Forelimb muscle (tissue), 1 donor: ENCODE results near the gene CERS4. TPM values are rescaled to one million over a fixed set of nuclear protein-coding genes. Genes with fewer than 3 reads are reported as not detected.
A peak's percentile ranks its signal among the peaks of the same experiment; 100 is the strongest.
"Not testable (repeated sequence)": the region's sequence is repeated elsewhere in the genome, so short reads cannot be mapped to it uniquely, and the experiment has no call there.

Source experiments
- DNase-seq: peaks from one replicate; pipeline ENCODE4 v3.0.0-alpha.2; 2013; ENCODE audit warnings: low read depth
- polyA plus RNA-seq: library from polyadenylated mRNA; unstranded; fragments of 120-200 nt; gene quantifications from one replicate; pipeline ENCODE4 v1.2.1, GENCODE V29; 2013; ENCODE audit not compliant: insufficient read length

CERS4 gene
- polyA plus RNA-seq, 1 donor: 12.5 TPM

DNA sequence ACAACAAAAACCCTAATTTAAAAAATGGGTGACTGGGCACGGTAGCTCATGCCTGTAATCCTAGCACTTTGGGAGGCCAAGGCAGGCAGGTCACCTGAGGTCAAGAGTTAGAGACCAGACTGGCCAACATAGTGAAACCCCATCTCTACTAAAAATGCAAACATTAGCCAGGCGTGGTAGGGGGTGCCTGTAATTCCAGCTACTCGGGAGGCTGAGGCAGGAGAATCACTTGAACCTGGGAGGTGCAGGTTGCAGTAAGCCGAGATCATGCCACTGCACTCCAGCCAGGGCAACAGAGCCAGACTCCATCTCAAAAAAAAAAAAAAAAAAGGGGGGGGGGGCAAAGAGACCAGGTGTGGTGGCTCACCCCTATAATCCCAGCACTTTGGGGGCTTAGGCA, 55.1 kb downstream of the CERS4 start:
- not testable (repeated sequence) for DNase-seq

- no peak for DNase-seq
These were observed 56.7 kb downstream of the CERS4 start for GRCh38 chr19:8265872-8266271.

- no peak for DNase-seq
These were observed 60.6 kb downstream of the CERS4 start for GRCh38 chr19:8269724-8270123.

- not testable (repeated sequence) for DNase-seq
These were observed 67.3 kb downstream of the CERS4 start for GRCh38 chr19:8276508-8276907.

DNA sequence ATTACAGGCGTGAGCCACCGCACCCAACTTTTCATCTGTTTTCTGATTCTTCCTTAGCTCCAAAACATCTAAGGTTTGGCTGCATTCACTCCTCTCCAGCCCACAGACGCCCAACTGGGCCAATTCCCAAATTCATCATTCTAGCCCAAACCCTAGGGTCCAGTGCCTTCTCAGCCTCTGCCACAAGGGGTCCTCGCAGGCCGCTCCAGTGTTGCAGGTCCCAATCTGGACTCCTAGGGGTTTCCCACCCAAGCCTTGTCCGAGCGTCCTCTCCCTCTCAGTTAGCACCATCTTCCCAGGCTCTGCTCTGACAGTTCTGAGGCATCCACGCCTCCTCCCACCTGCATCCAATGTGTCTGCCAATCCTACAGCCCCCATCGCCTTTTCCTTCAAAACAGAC, 82.2 kb downstream of the CERS4 start:
- DNase-seq: not testable (repeated sequence)

DNA sequence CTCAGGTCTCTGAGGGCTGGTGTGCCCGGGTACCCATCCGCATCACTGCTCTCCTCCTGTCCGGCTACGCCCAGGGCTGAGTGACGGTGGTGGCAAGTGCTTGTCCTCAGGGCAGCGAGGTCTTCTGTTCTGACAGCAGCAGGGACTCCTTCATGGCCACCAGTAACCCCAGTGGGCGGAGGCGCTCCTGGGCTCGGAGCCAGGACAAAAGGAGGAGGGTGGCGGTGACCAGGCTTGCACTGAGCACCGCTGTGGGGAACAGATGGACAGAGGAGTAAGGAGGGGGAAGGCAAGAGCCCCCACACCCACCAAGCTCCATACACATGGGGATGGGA, 93.2 kb downstream of the CERS4 start:
- DNase-seq: no peak

DNA sequence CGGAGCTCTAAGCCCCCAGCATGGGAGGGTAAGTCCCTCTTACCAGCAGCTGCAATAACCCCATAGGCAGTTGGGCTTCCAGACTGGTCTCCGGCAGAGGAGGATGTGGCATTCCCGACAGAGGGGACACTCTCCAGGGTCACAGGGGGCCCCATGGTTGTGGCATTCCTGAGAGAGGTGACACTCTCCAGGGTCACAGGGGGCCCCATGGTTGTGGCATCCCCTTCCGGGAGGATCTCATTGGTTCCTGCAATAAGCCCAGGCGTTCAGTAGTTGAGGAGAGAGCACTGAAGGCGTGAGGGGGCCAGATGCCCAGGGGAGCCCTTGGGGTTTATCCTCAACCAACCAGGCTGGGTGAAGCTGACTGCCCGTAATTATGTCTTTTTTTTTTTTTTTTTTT, 93.6 kb downstream of the CERS4 start:
- no peak for DNase-seq

- no peak for DNase-seq
These were observed 95.9 kb downstream of the CERS4 start for GRCh38 chr19:8304841-8305621.

DNA sequence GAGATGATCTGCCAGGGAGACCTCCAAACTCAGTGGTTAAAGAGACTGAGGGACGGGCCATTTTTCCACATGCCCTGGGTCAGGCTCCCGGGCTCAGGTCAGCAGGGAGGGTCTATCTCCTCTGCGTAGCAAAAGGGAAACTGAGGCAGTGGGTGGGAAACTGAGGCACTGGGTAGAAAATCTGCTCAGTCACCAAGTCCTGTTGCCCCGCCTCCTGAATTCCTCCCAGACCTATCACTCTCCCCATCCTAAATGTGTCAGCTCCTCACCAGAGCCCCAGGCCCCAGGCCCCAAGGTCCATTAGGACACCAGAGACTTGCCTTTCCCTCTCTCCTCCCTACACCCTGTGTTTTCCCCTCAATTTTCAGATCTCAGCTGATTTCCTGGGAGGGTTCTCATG, 96.6 kb downstream of the CERS4 start:
- no peak for DNase-seq

GRCh38 chr19:8306235-8307054, 97.3 kb downstream of the CERS4 start:
- DNase-seq: no peak

DNA sequence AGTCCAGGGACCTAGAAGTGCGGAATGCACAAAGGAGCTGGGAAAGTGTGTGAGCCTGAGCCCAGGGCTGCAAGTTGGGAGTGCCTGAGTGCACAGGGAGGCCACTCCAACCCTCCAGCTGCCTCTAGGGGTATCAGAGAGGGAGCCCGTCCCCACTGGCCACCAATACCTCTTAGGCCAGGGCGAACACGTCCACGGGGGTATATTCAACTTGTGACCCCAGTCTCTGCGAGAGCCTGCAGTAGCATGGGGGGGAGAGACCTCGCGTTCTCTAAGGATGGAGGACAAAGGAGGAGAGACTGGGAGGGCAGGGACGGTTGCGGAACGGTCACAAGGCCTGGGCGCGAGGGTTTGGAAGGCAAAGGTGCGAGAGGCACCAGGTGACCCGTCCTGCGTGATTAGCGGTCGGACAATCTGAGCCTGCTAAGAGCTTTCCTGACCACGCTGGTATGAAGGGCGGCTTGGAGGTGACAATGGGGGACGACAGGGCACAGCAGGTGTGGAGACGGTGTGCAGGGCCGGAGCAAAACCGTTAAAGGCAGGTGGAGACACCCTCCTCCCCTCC, 98.3 kb downstream of the CERS4 start:
- DNase-seq: no peak

GRCh38 chr19:8307965-8308866, 99.0 kb downstream of the CERS4 start, which contains the start of gene CD320:
Gene CD320, minus strand, starts transcription at chr19:8308358. Its CDS starts 68 bp downstream, at chr19:8308290.
- DNase-seq: peak; percentile 67

GRCh38 chr19:8308891-8309291, 99.7 kb downstream of the CERS4 start:
- no peak for DNase-seq

DNA sequence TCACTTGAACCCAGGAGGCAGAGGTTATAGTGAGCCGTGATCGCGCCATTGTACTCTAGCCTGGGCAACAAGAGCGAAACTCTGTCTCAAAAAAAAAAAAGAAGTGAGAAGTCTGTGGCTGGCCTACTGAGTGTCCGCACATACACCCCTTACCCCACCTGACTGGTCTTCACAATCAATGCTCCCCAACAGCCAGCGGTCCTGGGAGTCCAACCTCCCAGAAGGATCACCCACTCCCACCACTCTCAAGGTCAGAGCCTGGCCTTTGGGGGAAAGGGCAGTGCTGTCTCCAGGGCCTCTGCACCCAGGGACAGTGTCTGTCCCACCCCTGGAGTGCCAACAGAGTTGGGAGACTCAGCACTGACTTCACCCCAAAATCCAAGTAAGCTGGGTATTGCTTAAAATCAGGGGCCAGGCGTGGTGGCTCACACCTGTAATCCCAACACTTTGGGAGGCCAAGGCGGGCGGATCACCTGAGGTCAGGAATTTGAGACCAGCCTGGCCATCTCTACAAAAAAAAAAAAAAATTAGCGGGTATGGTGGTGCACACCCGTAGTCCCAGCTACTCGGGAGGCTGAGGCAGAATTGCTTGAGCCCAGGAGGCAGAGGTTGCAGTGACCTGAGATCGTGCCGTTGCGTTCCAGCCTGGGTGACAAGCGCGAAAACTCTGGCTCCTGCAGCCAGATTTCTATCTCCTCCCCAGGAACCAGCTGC, 101.3 kb downstream of the CERS4 start:
- DNase-seq: no peak

DNA sequence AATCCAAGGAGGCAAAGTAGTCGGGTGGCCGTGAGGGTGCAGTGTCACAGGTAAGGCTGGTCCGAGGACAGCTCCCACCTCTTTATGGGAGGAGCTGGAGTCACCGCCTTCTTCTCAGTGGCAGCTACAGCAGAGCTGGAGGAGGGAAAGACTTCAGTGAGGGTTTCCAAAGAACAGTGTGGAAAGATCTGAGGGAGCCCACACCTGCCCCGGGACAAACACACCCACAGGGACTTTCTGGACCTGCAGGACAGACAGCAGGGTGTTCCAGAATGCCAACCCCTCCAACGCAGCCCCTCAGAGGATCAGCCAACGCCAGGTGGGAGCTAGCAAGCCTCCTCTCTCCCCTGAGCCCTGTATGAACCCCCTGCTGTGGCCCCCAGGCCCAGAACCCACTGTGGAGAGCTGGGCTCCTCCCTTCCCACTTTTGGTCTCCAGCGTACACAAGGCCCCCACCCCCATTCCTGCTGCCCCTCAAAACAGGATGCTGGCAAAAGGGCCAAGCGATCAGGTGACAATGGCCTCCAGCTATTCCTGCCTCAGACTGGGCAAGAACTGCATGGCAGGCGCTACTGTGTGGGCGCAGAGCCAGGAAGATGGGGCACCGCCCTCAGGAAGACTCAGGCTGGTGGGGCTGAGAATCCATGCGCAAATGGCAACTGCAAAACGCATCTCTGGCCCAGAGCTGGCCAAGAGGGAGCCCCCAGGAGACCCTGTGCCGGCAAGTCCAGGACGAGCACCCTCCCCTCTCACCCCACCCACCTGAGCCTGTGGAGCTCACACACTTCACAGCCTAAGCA, 102.5 kb downstream of the CERS4 start:
- no peak for DNase-seq

Other genes with a start within 250 kb of the CERS4 start
- 44.5 TPM for gene ELAVL1, start 203.7 kb upstream of the CERS4 start, polyA plus RNA-seq
- gene CCL25, start 156.6 kb upstream of the CERS4 start, polyA plus RNA-seq: not detected
- 6.4 TPM for gene FBN3, start 59.8 kb upstream of the CERS4 start, polyA plus RNA-seq
- gene CD320, start 99.0 kb downstream of the CERS4 start, polyA plus RNA-seq: 23.5 TPM
- 44.0 TPM for gene NDUFA7, start 112.0 kb downstream of the CERS4 start, polyA plus RNA-seq
- 697 TPM for gene RPS28, start 112.1 kb downstream of the CERS4 start, polyA plus RNA-seq
- gene KANK3, start 133.9 kb downstream of the CERS4 start, polyA plus RNA-seq: 10.3 TPM
- 1.5 TPM for gene ANGPTL4, start 154.8 kb downstream of the CERS4 start, polyA plus RNA-seq
- 69.6 TPM for gene RAB11B, start 181.0 kb downstream of the CERS4 start, polyA plus RNA-seq
- gene MARCHF2, start 203.9 kb downstream of the CERS4 start, polyA plus RNA-seq: 14.9 TPM
- gene HNRNPM, start 235.6 kb downstream of the CERS4 start, polyA plus RNA-seq: 170 TPM